Stimulated activated CD8-positive, alpha-beta memory T cell treated with anti-CD3 and anti-CD28 coated beads, Interleukin-12 subunit alpha, Interleukin-12 subunit beta, amount 100 ng/mL, for 24 hours (primary cell): ENCODE measurements around the gene ISY1.
"Not testable (repeated sequence)": the region's sequence is repeated elsewhere in the genome, so short reads cannot be mapped to it uniquely, and the experiment has no call there.

ENCODE experiments used
- DNase-seq: peaks from one replicate; pipeline ENCODE4 v3.0.0-alpha.2; 2020; ENCODE audit errors: extremely low read depth

Gene ISY1

DNA sequence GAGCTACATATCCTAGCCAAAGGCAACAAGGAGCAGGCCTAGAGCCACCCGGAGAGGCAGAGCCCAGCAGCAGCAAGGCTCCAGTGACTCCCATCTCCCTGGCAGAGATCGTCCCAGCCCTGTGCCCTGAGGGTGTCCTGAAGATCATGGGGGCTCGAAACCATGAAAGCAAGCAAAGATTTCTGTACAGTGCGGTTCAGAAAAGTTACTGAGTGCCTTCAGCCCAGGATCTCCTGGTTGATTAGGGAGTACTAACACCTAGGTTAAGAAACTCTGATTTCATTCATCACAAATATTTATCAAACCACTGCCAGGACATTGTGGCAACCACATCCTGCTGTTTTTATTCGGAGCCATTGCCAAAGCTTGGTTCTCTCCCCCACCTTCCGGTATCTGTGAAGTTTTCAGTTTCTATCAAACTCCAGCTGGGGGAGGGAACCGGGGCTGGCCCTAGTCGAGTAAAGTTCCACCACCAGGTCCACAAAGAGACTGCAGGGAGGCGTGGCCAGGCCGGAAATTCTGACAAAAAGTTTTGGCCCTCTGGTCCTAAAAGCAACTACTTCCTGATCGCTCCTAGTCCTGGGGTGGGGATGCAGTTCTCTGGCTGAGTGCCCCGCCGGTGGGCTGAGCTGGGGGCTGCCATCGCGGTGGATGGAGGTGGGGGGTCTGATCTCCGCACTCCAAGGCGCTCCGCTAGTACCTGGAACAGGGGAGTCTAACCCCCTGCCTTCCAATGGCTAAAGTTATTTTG is 40.4 kb downstream of the ISY1 start:
- DNase-seq, result peak; percentile 80

DNA sequence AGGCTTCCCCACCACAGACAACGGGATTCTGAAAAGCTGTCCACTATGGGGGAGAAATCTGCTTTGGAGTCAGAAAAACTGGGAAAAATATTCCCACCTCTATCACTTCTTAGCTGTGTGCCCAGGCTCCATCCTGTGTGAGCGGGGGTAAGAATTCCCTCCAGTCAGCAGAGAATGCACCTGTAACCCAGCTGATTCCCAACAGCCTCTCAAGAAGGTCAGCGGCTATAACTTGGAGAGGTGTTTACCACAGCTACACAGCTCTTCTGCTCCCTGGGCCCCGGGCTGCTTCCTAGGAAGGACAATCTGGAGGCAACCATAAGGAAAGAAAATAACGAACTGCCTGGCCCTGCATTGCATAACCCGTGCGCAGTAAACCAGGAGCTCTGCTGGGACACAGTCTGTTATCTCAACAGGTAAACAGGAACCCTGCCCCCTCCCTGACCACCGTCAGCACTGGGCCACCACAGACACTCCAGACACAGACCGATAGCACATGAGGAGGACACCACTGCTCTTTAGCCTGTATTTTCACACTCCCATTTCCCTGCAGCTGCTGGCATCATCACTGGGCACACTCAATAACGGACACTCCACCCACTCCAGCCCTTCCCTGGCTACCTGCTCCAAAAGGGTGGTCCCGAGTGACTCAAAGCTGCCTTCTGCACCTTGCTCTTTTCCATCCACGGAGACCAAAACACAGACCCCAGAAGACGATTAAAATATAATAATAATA is 41.3 kb downstream of the ISY1 start:
- no peak for DNase-seq

DNA sequence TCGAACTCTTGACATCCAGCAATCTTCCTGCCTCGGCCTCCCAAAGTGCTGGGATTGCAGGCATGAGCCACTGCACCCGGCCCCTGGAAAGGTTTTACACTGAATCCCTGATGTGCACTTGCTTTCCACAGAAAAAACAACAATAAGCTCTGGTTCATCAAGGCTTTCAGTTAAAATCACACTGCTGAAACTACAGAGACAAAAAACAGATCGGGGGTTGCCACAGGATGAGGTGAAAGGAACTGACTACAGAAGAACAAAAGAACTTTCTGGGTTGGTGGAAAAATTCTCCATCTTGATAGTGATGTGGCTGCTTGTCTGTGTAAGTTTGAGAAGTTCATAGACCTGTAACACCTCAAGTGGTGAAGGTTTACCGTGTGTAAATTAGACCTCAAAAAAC is 42.1 kb downstream of the ISY1 start:
- DNase-seq, result no peak

DNA sequence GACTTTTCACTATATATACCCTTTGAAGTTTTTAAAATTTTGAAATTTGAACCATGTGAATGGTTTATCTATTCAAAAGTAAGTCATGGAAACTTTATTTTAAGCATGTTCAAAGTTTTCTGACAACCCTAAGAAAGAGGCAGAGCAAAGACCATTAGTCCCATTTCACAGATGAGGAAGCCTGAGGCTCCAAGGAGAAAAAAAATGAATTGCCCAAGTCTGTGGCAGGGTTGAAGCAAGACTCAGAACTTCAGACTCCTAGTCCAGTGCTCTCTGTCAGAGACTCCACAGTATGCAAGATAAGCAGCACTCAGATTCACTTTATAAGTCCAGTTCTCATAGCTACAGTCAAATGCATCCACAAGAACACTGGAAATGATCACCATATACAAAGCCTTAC is 43.7 kb downstream of the ISY1 start:
- DNase-seq, result no peak

DNA sequence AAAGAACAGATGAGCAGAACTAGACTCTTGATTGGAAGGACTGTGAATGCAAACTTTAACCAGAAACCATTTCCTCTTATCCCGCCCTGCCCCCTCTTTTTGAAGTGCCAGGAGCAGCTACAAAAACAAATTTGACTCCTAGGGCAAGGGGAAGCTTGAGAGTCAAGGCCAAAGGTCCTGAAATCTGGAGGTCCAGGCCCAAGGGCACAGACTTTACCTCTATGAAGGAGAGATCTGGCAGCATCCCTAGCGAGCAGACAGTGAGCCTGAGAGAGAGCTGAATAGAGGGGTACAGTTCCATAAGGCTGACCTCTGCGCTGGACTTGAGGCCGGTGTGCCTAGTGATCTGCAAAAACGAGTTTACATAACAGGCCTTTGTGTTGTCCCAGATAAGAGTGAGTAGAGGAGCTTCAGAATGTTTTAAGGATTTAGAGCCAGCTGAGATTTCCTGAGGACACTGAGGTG is 44.3 kb downstream of the ISY1 start:
- no peak for DNase-seq

DNA sequence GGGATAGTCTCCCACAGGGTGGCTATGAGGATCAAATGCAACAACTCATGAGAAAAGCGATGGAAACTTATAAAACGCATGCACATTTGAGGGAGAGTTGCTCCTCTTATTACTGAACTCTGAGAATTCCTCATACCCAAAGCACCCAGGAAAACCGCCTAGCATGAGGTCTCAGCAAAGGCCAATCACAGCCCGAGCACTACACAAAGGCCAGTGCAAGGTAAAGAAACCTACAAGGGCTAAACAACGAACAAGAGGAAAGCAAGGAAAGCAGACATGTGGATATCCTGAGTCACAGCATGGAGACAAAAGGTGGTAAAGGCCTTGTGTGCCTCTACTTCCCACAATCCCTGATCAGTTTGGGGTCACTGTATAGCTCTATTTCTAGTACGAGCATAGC is 46.4 kb downstream of the ISY1 start:
- DNase-seq, result no peak

DNA sequence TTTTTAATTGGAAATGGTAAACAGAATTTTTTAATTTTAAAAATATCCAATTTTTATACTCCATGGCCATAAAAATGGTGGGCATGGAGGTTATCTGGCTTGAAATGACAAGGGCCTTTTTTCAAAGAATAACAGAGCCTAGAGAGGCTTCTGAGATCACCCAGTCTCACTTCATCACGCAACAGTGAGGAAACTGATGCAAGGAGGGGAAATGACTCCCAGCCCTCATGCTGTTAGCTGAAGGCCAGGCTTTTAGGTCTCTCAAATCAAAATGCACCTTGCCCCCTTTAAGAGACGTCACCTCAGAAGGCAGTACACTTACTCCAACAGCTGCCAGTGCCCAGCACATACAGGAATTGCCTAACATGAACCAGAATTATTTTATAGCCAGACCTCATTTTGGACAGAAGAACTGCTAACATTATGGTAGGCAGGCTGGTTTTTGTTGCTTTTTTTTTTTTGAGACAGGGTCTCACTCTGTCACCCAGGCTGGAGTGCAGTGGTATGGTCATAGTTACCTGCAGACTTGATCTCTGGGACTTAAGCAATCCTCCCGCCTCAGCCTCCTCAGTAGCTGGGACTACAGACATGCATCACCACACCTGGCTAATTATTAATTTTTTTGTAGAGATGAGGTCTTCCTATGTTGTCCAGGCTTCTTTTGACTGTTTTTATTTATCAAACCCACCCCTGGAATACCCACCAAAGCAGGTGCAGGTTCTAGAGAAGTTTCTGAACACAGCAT is 48.4 kb downstream of the ISY1 start:
- DNase-seq, result no peak

DNA sequence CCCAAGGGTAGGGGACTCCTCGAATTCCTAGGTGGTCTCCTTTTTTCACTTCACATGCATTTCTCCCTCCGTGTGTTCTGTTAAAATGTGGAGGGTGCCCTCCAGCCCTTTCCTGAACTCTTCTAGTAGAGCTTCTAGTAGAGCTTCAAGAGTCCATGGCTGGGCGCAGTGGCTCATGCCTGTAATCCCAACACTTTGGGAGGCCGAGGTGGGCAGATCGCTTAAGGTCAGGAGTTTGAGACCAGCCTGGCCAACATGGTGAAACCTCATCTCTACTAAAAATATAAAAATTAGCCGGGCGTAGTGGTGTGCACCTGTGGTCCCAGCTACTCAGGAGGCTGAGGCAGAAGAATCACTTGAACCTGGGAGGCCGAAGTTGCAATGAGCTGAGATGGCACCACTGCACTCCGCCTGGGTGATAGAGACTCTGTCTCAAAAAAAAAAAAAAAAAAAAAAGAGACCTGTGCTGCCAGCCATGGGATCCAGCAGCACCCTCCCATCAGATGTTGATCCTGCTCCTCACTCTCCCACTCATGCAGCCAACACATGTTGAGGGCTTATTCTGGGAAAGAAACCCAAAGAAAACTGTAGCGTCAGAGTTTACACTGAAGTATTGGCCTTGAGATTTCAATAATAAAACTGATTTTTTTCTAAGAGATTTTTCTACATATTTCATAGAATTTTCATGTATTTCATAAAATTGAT is 49.6 kb downstream of the ISY1 start:
- DNase-seq, result not testable (repeated sequence)

DNA sequence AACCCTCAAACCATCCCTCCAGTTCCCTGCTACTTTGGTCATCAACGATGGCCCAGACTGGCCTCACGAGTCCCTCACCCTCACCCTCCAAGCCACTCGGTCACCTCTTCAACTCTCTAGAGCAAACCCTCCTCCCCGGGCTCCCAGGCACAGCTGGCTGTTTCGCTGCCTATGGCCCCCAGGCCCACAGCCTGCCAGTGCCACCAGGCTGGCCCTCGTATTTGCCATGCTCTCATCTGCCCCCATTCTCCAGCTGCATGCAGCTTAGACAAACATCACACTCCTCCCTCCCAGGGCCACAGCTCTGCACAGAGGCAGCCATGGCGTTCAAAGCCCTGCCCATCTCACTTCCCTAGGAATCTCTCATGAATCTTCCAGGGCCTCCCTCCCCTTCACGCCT is 53.1 kb downstream of the ISY1 start:
- no peak for DNase-seq

DNA sequence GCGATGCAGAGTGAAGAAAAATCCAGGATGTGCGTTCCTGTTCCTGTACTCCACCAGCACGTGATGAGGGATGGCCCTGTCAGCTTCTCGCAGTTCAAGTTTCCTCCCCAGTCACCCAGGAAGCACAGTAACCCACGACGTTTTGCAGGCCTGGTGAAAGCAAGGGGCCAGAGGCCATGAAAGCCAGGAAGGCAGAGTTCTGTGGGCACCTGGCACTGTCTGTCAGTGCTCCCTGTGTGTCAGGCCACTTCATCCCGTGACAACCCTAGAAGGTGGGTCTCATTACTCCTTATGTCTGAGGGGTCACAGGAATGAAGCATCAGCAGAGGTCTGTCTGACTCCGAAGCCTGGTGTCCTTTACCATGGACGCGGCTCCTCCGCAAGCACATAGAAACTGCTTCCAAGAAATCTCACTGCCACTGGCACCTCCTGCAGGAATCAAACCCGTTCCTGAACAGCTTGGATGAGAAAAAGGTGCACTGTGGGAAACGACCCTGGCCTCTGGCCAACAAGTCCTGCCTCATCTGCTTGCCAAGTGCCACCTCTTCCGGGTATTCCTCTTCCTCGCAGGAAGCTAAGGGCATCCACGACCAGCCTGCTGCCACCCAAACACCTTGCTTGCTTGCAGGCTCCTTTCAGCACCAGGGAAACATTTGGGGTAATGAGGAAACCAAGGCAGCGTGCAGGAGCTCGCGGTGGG is 53.8 kb downstream of the ISY1 start:
- no peak for DNase-seq

DNA sequence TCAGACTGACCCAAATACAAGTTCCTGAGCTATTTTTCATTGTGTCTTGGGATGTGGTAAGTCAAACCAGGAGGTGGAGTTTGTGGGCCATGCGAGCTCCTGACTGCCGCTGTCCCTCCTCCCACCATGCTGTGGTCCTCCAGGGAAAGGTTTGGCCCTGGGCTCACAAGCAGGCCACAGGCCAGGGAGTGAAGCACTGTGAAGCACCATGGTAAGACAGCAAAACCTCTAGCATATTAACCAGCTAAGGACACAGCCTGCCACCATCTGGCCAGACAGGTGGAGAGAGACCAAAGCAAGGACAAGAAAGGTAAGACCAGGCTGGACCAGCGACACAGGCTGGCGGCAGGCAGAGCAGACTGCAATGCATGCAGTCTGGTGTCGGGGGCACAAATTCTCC is 54.5 kb downstream of the ISY1 start:
- no peak for DNase-seq

DNA sequence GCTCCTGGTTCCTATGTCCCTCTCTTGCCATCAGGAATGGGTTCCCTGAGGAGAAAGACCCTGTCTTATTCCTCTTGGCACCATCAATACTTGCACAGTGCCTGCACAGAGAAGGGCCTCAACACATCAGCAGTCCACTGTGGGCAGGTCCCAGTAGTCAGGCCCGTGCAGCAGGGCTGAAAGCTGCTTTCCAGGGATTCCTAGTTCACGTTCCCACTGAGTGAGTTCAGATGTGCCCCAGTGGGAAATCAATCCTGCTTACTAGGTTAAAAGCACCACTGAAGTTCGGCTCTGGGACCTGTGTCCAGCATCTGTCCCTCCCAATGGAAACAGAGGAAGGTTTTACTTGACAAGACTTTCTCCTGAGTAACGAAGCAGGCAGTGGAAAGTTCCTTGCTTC is 55.0 kb downstream of the ISY1 start:
- no peak for DNase-seq

DNA sequence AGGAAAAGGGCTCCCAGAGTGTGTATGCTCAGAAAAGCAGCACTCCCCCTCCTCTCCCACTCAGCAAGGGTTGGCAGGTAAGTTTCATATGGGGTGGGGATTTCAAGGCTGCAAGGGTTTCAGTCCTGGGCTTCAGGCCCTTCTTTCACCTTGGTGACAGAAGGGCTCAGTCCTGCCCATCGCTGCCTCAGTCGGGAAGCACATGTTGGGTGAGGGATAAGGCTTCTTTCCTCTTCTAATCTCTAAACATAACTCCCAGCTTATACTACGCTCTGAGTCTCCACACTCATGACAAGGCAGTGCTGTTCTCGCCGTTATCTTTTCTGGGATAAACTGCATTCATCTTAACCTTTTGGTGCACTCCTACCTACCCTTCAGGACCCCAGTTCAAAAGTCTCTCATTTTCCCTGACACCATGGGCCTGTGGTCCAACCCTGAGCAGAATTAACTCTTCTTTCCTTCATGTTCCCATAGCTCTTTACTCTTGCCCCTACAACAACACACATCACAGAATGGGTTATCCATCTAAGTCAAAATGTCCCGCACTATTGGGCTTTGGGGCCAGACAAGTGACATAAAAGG is 56.3 kb downstream of the ISY1 start:
- DNase-seq, result no peak

DNA sequence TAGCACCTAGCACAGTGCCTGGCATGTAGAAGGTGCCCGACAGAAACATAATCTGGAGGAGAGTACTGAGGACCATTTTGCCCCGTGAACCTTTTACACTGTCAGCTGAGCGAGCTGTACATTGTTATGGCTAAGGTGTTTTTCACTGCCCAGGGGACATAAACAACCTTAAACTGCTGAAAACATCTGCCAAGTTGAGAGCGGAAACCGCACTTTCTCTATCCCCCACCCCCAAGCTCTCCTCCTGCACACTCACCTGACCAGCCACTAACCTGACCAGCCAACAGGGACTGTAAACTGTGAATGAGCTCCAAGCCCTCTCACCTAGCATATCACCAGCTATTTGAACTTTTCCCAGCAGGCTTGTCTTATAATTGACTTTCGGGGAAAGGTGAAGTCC is 56.8 kb downstream of the ISY1 start:
- DNase-seq, result no peak

DNA sequence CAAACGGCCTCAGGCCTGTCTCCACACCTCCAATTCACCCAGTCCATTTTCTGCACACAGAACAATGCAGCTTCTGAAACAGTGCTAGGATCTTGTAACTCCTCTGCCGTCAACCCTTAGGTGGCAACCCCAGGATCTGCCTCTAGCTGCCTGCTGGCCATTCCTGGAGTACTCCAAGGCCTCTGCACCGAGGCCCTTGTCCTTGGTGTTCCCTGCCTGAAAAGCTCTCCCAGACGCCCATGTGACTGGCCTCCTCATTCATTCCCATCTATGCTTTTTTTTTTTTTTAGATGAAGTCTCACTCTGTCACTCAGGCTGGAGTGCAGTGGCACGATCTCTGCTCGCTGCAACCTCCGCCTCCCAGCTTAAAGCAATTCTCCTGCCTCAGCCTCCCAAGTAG is 57.6 kb downstream of the ISY1 start:
- DNase-seq, result no peak

DNA sequence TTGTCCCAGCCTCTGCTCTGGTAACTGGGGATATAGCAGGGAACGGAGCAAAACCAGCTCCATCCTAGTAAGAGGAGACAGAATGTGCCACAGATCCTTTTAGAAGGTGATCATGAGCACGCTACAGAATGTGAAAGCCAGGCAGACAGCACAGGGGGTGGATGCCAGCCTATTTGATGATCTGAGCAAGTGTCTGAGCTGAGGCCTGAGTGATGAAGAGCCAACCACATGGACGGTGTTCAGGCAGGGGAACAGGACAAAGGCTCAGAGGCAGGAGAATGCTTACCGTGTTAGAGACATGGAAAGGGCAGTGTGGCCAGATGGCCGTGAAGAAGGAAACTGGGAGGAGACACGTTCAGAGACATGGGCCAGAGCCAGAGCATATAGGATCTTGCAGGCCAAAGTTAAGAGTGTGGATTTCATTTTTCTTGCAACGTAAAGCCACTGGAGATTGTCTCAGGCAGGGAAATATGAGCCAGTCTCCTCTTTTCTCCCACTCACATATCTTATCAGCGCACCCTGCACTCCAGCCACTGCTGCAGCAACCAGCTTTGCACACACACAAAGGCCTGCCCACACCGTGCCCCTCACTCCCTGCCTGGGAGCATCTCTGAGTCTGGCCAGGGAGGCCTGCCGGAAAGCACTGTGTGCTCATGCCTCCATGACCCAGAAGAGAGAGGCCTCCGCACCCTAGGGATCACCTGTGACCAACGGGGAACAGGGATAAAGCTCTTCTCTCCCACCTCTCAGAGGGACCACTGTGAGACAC is 59.3 kb downstream of the ISY1 start:
- DNase-seq, result no peak

DNA sequence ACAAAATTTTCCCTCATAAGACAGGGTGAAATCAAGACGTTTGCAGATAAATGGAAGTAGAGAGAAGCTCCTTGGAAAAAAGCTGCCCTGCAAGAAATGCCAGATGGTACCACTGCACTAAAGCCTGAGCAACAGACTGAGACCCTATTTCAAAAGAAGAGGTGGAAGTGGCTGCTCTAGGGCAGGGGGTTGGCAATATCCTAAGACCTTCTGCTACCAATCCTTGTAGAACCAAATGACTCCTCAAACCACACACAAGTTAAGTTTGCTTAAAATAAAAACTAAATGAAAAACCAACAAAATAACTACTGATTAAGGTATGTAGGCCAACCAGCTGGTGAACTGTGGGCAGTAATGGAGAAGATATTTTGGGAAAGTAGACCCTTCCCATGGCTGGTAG is 60.6 kb downstream of the ISY1 start:
- no peak for DNase-seq

DNA sequence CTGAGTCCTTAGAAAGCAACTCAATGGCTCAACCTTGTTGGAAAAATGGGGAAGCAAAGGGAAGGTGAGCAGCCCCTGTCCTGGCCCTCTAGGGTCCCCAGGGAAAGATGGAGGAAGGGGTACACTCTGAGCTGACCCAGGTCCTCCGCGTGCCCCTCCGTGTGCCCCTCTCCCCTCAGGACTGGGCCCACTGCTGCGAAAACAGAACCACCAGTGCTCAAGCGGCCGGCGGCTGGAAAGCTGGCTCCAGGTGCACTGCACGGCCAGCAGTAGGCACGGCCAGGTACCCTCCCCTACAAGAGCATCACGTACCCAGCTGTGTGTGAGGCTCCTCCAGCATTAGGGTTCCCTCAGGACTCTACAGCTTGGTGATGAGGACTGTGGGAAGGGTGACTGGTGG is 65.6 kb downstream of the ISY1 start:
- DNase-seq, result no peak

DNA sequence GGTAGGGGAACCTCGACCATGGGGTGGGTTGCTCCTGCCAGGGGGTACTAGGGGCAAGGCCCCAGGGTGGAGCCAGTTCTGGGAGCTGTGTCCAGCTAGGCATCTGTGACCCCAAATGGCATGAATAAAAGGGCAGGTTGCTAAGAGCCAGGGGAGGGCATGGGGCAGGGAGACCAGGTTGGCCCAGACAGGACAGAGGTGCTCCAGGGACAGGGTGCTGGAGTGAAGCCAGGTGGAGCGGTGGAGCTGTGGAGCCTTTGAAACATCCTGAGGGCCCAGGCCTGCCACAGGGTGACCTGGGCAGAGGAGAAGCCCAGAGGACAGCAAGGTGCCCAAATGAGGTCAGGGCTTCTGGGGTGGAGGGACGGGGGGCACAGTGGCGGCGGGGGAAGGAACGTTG is 72.6 kb downstream of the ISY1 start:
- not testable (repeated sequence) for DNase-seq

DNA sequence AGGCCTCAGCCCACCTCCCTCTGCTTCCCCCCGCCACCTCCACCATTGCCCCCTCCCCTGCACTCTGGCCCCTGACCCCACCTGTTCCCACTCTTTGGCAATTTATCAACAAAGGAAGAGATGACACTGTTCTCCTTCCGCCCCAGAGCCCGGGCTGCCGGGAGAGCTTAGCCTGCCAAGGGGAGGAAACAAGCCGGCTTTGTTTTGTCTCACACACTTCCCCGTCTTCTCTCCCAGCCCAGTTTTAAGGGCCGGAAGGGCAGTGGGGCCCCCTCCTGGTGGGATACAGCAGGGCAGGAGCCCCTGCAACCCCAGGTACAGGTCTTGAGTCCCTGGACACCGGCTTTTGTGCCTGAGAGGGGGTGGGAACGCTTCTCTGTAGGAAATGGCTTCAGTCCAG is 73.0 kb downstream of the ISY1 start:
- not testable (repeated sequence) for DNase-seq
